ENCODE results near the gene TMEM179. TPM values are rescaled to one million over a fixed set of nuclear protein-coding genes. Genes with fewer than 3 reads are reported as not detected.

TMEM179 gene
- polyA plus RNA-seq, 1 donor from 2014 or later: 20.3 TPM

DNA sequence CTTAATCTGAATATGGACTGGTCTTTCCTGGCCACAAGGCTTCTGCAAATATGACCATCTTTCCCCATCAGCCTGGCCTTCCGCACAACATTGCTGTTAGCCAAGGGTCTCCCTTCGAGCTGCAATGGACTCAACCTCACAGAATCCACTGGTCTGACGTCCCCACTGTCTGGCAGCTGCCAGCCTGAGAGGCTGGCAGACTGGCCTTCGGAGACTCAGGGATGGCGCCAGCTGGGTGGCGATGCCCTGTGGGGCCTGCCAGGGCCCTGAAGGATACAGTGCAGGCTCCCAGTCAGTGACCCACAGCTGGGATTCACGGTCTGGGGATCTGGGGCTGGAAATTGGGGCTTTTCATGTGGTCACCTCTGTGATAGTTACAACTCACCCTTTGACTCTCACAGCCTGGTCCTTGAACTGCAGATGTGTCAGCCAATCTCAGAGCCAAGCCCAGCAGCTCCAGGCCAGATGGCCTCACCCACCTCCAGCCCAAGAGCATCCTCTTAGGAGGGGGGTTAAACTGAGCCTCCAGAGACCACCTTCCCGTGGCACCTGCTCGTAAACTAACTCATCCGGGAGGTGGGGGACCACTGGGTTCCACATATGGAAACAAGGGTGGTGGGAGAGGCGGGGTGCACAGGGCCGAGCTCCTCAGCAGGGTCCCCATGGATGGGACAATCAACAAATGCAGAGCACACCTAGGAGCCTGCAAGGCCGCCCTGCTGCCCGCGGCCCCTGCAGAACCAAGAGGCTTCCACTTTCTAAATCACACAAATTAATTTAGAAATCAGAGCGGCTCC, 46.1 kb downstream of the TMEM179 start:
- H2AFZ ChIP-seq (ENCODE audit: low read depth, low read length): no peak overlapping the region
- no peak overlapping the region for H3K27ac ChIP-seq (ENCODE audit: low read length)
- H3K9me2 ChIP-seq (ENCODE audit: insufficient read depth, low read length): no peaks in the 10 kb centered on the region
- H3K4me2 ChIP-seq (ENCODE audit: low read length): no peak overlapping the region
- no peak overlapping the region for H3K9ac ChIP-seq (ENCODE audit: low read length)
- H3K4me3 ChIP-seq (ENCODE audit: low read length): no peak overlapping the region
- H3K79me2 ChIP-seq (replicated peaks; ENCODE audit: insufficient read depth, low read length): no peaks in the 10 kb centered on the region
- no peaks in the 10 kb centered on the region for H3F3A ChIP-seq (ENCODE audit: insufficient read depth, low read length, poor library complexity, severe bottlenecking)
- no peaks in the 10 kb centered on the region for H3K27me3 ChIP-seq (ENCODE audit: insufficient read depth, low read depth, low read length)
- H3K9me3 ChIP-seq (ENCODE audit: low read length): no peaks in the 10 kb centered on the region
- TF ChIP-seq REST (IDR thresholded peaks at IDR 0.05; ENCODE audit: borderline replicate concordance) (no peak), EP300 (conservative IDR thresholded peaks at IDR 0.05; ENCODE audit: poor library complexity, severe bottlenecking) (no peak), MXI1 (conservative IDR thresholded peaks at IDR 0.05; ENCODE audit: poor library complexity, severe bottlenecking) (no peak), EZH2 (IDR thresholded peaks at IDR 0.05; ENCODE audit: borderline replicate concordance, insufficient read depth, low read length, poor library complexity, severe bottlenecking) (no peak), TAF1 (IDR thresholded peaks at IDR 0.05; ENCODE audit: low read depth) (no peak), CTCF (IDR thresholded peaks at IDR 0.05; ENCODE audit: poor library complexity, severe bottlenecking) (no peak), SMC3 (conservative IDR thresholded peaks at IDR 0.05; ENCODE audit: poor library complexity) (no peak), POLR2AphosphoS5 (IDR thresholded peaks at IDR 0.05) (no peak), RAD21 (conservative IDR thresholded peaks at IDR 0.05) (no peak)
- no peaks in the 10 kb centered on the region for H3K36me3 ChIP-seq (ENCODE audit: insufficient read depth, low read length)
- H4K20me1 ChIP-seq (ENCODE audit: insufficient read depth): no peaks in the 10 kb centered on the region

DNA sequence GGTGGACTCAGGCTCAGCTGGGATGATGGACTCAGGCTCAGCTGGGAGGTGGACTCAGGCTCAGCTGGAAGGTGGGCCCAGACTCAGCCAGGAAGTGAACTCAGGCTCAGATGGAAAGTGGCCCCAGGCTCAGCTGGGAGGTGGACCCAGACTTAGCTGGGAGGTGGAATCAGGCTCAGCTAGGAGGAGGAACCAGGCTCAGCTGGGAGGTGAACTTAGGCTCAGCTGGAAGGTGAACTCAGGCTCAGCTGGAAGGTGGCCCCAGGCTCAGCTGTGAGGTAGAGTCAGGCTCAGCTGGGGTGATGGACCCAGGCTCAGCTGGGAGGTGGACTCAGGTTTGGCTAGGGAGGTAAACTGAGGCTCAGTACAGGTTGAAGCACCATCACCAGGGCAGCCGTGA, 46.8 kb downstream of the TMEM179 start:
- Histone ChIP-seq H3K27ac (ENCODE audit: low read length) (no peak overlapping the region), H4K20me1 (ENCODE audit: insufficient read depth) (no peaks in the 10 kb centered on the region), H2AFZ (ENCODE audit: low read depth, low read length) (no peak overlapping the region), H3K4me3 (ENCODE audit: low read length) (no peak overlapping the region), H3K27me3 (ENCODE audit: insufficient read depth, low read depth, low read length) (no peaks in the 10 kb centered on the region), H3K9ac (ENCODE audit: low read length) (no peak overlapping the region), H3K36me3 (ENCODE audit: insufficient read depth, low read length) (no peaks in the 10 kb centered on the region), H3K4me2 (ENCODE audit: low read length) (no peak overlapping the region), H3K9me2 (ENCODE audit: insufficient read depth, low read length) (no peaks in the 10 kb centered on the region), H3K79me2 (replicated peaks; ENCODE audit: insufficient read depth, low read length) (no peaks in the 10 kb centered on the region), H3K9me3 (ENCODE audit: low read length) (no peaks in the 10 kb centered on the region), H3F3A (ENCODE audit: insufficient read depth, low read length, poor library complexity, severe bottlenecking) (no peaks in the 10 kb centered on the region)
- TF ChIP-seq MXI1 (conservative IDR thresholded peaks at IDR 0.05; ENCODE audit: poor library complexity, severe bottlenecking) (no peak), POLR2AphosphoS5 (IDR thresholded peaks at IDR 0.05) (no peak), REST (IDR thresholded peaks at IDR 0.05; ENCODE audit: borderline replicate concordance) (no peak), RAD21 (conservative IDR thresholded peaks at IDR 0.05) (no peak), CTCF (IDR thresholded peaks at IDR 0.05; ENCODE audit: poor library complexity, severe bottlenecking) (no peak), SMC3 (conservative IDR thresholded peaks at IDR 0.05; ENCODE audit: poor library complexity) (no peak), EP300 (conservative IDR thresholded peaks at IDR 0.05; ENCODE audit: poor library complexity, severe bottlenecking) (no peak), TAF1 (IDR thresholded peaks at IDR 0.05; ENCODE audit: low read depth) (no peak), EZH2 (IDR thresholded peaks at IDR 0.05; ENCODE audit: borderline replicate concordance, insufficient read depth, low read length, poor library complexity, severe bottlenecking) (no peak)

All from neural cell (in vitro differentiated cells).